Skin of body (tissue), 1 donor: ENCODE results near the gene VSIG1. TPM values are rescaled to one million over a fixed set of nuclear protein-coding genes. Genes with fewer than 3 reads are reported as not detected.

ENCODE experiments used
- total RNA-seq: library from RNA; depleted of rRNA; stranded (reverse); fragments of >200 nt; gene quantifications from one replicate; pipeline ENCODE4 v1.2.3, GENCODE V29; 2014

Gene VSIG1
- total RNA-seq, 1 donor from 2014 or later, result 0.20 TPM

Other genes with a start within 250 kb of the VSIG1 start
- gene MID2, start 219.2 kb upstream of the VSIG1 start, total RNA-seq, result 18.1 TPM
- not detected for gene TEX13B, start 62.7 kb upstream of the VSIG1 start, total RNA-seq
- gene PSMD10, start 46.5 kb downstream of the VSIG1 start, total RNA-seq, result 47.9 TPM
- gene ATG4A, start 46.7 kb downstream of the VSIG1 start, total RNA-seq, result 10.9 TPM